Upper lobe of right lung (tissue), 1 donor: ENCODE results near the gene IKZF1. TPM values are rescaled to one million over a fixed set of nuclear protein-coding genes. Genes with fewer than 3 reads are reported as not detected.

ENCODE experiments used
- ATAC-seq: fragments of 200-7000 bp; cut with Tn5 transposase; one replicate; pipeline ENCODE4 v1.9.1; 2020; ENCODE audit warnings: mild to moderate bottlenecking, moderate library complexity
- DNase-seq: peaks from one replicate; pipeline ENCODE4 v3.0.0-alpha.2; 2020
- H3K27ac ChIP-seq: fragments of 200-600 bp; one replicate; pipeline ENCODE4 v1.8.0; 2022
- H3K27me3 ChIP-seq: fragments of 200-600 bp; one replicate; pipeline ENCODE4 v1.8.0; 2022; ENCODE audit warnings: mild to moderate bottlenecking
- H3K36me3 ChIP-seq: fragments of 200-600 bp; one replicate; pipeline ENCODE4 v1.8.0; 2022
- H3K4me1 ChIP-seq: fragments of 200-600 bp; one replicate; pipeline ENCODE4 v1.8.0; 2022
- H3K4me3 ChIP-seq: fragments of 200-600 bp; one replicate; pipeline ENCODE4 v1.8.0; 2022; ENCODE audit warnings: mild to moderate bottlenecking
- H3K9me3 ChIP-seq: fragments of 200-600 bp; one replicate; pipeline ENCODE4 v1.8.0; 2022
- CTCF ChIP-seq: fragments of 200-600 bp; IDR thresholded peaks from one replicate; pipeline ENCODE4 v1.8.0; 2022; ENCODE audit warnings: antibody characterized with exemption
- intact Hi-C: fragments of 100-400 bp; cut with DNase I; formaldehyde crosslinking; loops from one replicate; pipeline ENCODE4 v1.11.0; 2022
- long read RNA-seq: library from polyadenylated mRNA; unstranded; transcript quantifications from one replicate; pipeline ENCODE4 v2.0.0, GENCODE V29; 2021
- total RNA-seq: library from RNA; stranded (reverse); fragmentation: NEBNext Ultra II Directional; extraction: Animal tissue kit (Norgen Biotek cat#: 25700); gene quantifications from one replicate; pipeline ENCODE4 v1.2.1, GENCODE V29; 2021
- donor health status: DM: no; HTN: yes; CAD: no; lungs with severe emphysema.

Gene IKZF1
- 41.4 TPM for total RNA-seq
- long read RNA-seq, full-length matches to known transcripts: 2 of 40 reads
- long read RNA-seq, partial matches to known transcripts: 4 of 40 reads
- long read RNA-seq, other reads (novel, unspliced or antisense): 34 of 40 reads

- Histone ChIP-seq H3K27me3 (peaks cover 22% of the 10 kb centered on the region), H3K4me3 (peak within 1 kb of the TSS; percentile 53), H3K27ac (peak within 1 kb of the TSS; percentile 78), H3K9me3 (no peaks in the 10 kb centered on the region), H3K4me1 (peaks cover 4% of the 10 kb centered on the region), H3K36me3 (no peaks in the 10 kb centered on the region)
- peak; percentile 90 for DNase-seq
- ATAC-seq: peak; percentile 79
- TF ChIP-seq CTCF: no peak
- intact Hi-C loops: no loop called here
Measured at GRCh38 chr7:50304129-50304910, at the start of gene IKZF1. IKZF1 (plus strand) TSS chr7:50304716; CDS start chr7:50319062, 14,346 bp downstream.

GRCh38 chr7:50261593-50261992 lies 42.9 kb upstream of the IKZF1 start:
- intact Hi-C loops: no loop called here
- DNase-seq (no peak), ATAC-seq (no peak)
- no peaks in the 10 kb centered on the region for H3K9me3 ChIP-seq
- no peaks in the 10 kb centered on the region for H3K36me3 ChIP-seq
- H3K27me3 ChIP-seq: no peaks in the 10 kb centered on the region
- H3K4me1 ChIP-seq: no peaks in the 10 kb centered on the region
- no peak for TF ChIP-seq CTCF
- no peak overlapping the region for H3K27ac ChIP-seq
- no peak overlapping the region for H3K4me3 ChIP-seq

- H3K27ac ChIP-seq: peak overlapping the region; percentile 43
- DNase-seq (no peak), ATAC-seq (no peak)
- H3K9me3 ChIP-seq: no peaks in the 10 kb centered on the region
- peaks cover 1% of the 10 kb centered on the region for H3K4me1 ChIP-seq
- H3K4me3 ChIP-seq: no peak overlapping the region
- TF ChIP-seq CTCF: no peak
- H3K36me3 ChIP-seq: no peaks in the 10 kb centered on the region
- H3K27me3 ChIP-seq: no peaks in the 10 kb centered on the region
- intact Hi-C loops: no loop called here
Measured at GRCh38 chr7:50262446-50262845, 42.1 kb upstream of the IKZF1 start.

- ATAC-seq (peak; percentile 35), DNase-seq (no peak)
- Histone ChIP-seq H3K4me1 (peaks cover 6% of the 10 kb centered on the region), H3K27ac (peak overlapping the region; percentile 43), H3K27me3 (no peaks in the 10 kb centered on the region), H3K4me3 (no peak overlapping the region), H3K36me3 (no peaks in the 10 kb centered on the region), H3K9me3 (no peaks in the 10 kb centered on the region)
- intact Hi-C loops: no loop called here
- no peak for TF ChIP-seq CTCF
Measured at GRCh38 chr7:50262916-50263690, 41.4 kb upstream of the IKZF1 start.

GRCh38 chr7:50264908-50265307 lies 39.6 kb upstream of the IKZF1 start:
- no peak for TF ChIP-seq CTCF

More at GRCh38 chr7:50264908-50265307, 39.6 kb upstream of the IKZF1 start:
- Histone ChIP-seq H3K27ac (no peak overlapping the region), H3K4me1 (peaks cover 6% of the 10 kb centered on the region), H3K9me3 (no peaks in the 10 kb centered on the region), H3K36me3 (no peaks in the 10 kb centered on the region), H3K27me3 (no peaks in the 10 kb centered on the region), H3K4me3 (no peak overlapping the region)
- intact Hi-C loops: no loop called here
- DNase-seq: no peak
- ATAC-seq: no peak
